HL-60 (cell line): Measurements from ENCODE around the gene HOXB2.

Experiments used
- DNase-seq, 2 experiments: peaks; one replicate each; pipeline ENCODE4 v3.0.0-alpha.2; 2010 to 2020; ENCODE audit warnings: low read depth in 1 of 2, low spot score in 1 of 2
- H3K27ac ChIP-seq: fragments of 250-450 bp; sonication (Bioruptor Pico); replicated peaks from 2 replicates; pipeline ENCODE4 v1.5.1; 2020; ENCODE audit warnings: mild to moderate bottlenecking, moderate library complexity
- H3K27me3 ChIP-seq: fragments of 250-450 bp; sonication (Bioruptor Pico); 2 replicates; pipeline ENCODE4 v1.5.1; 2021; ENCODE audit warnings: mild to moderate bottlenecking, moderate library complexity; ENCODE audit not compliant: insufficient read depth, poor library complexity, severe bottlenecking
- H3K4me3 ChIP-seq: replicated peaks from 2 replicates; pipeline ENCODE4 v1.5.1; 2011; ENCODE audit warnings: mild to moderate bottlenecking, control low read depth, low read length; ENCODE audit not compliant: insufficient read depth
- GABPA ChIP-seq: IDR thresholded peaks from 2 replicates; pipeline ENCODE4 v1.6.1; 2012; ENCODE audit warnings: low read depth
- POLR2AphosphoS5 ChIP-seq: IDR thresholded peaks from 2 replicates; pipeline ENCODE4 v1.6.1; 2012; ENCODE audit warnings: low read depth
- REST ChIP-seq: IDR thresholded peaks from 2 replicates; pipeline ENCODE4 v1.6.1; 2012; ENCODE audit warnings: low read depth; ENCODE audit not compliant: insufficient replicate concordance
- SPI1 ChIP-seq: IDR thresholded peaks from 2 replicates; pipeline ENCODE4 v1.6.1; 2012; ENCODE audit warnings: low read depth, mild to moderate bottlenecking, borderline replicate concordance
- TF ChIP-seq, protein P1 (sequence below): IDR thresholded peaks from one replicate; pipeline ENCODE4 v1.5.1; 2011; ENCODE audit warnings: low read length, control low read depth, inconsistent platforms; ENCODE audit not compliant: insufficient read depth

HOXB2 gene

GRCh38 chr17:48571826-48572417 lies 27.0 kb upstream of the HOXB2 start:
- TF ChIP-seq, protein P1, sequence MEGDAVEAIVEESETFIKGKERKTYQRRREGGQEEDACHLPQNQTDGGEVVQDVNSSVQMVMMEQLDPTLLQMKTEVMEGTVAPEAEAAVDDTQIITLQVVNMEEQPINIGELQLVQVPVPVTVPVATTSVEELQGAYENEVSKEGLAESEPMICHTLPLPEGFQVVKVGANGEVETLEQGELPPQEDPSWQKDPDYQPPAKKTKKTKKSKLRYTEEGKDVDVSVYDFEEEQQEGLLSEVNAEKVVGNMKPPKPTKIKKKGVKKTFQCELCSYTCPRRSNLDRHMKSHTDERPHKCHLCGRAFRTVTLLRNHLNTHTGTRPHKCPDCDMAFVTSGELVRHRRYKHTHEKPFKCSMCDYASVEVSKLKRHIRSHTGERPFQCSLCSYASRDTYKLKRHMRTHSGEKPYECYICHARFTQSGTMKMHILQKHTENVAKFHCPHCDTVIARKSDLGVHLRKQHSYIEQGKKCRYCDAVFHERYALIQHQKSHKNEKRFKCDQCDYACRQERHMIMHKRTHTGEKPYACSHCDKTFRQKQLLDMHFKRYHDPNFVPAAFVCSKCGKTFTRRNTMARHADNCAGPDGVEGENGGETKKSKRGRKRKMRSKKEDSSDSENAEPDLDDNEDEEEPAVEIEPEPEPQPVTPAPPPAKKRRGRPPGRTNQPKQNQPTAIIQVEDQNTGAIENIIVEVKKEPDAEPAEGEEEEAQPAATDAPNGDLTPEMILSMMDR = no peak
- no peak for TF ChIP-seq REST
- no peak for TF ChIP-seq GABPA
- no peak for TF ChIP-seq POLR2AphosphoS5
- no peak for DNase-seq
- no peak overlapping the region for H3K27ac ChIP-seq
- no peak overlapping the region for H3K4me3 ChIP-seq
- peaks cover 84% of the 10 kb centered on the region for H3K27me3 ChIP-seq

DNA sequence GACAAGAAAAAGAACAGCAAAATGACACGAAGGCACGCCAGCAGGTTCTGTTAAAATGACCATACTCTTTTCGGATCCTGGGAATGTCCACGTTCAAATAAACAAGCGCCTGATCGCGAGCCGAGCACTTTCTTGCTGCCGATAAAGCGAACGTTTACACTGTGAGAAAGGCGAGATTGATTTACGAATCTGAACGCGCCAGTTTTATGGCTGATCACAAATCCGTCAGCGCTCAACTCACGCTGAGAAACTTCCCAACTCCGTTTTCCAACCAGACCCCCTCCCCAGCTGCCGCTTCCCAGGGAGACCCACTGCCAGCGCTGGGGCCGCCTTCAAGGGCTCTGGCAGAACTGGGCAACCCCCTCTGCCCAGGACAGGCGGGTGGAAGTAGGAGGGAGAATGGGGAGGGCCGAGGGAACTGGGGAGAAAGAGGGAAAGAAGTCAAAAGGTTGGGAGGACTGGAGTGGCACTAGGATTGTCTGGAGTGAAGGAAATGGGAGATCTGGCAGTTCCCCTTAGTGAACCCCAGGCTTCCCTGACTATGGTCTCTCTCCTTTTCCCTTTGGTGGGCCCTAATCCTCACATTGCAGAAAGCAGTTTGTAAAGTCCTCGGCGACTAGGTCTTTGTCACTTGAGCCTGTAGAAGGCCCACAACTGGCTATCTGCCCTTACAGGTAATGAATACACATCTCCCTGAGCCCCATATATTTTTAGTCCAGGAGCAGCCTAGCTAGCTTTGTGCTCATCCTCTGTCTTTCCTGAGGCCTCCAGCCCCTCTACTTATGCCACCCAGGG lies 26.3 kb upstream of the HOXB2 start:
- TF ChIP-seq, protein P1 = no peak
- TF ChIP-seq POLR2AphosphoS5 (no peak), SPI1 (no peak), GABPA (no peak), REST (no peak)
- H3K27ac ChIP-seq = no peak overlapping the region
- DNase-seq = no peak
- H3K4me3 ChIP-seq = no peak overlapping the region
- H3K27me3 ChIP-seq = peaks cover 78% of the 10 kb centered on the region

- Histone ChIP-seq H3K27ac (no peak overlapping the region), H3K27me3 (peaks cover 71% of the 10 kb centered on the region), H3K4me3 (no peak overlapping the region)
- no peak for DNase-seq
- TF ChIP-seq REST (no peak), SPI1 (no peak), POLR2AphosphoS5 (no peak), GABPA (no peak)
- TF ChIP-seq, protein P1 = no peak
Observed at GRCh38 chr17:48570325-48571023, 25.6 kb upstream of the HOXB2 start.
